CMK (cell line): Measurements from ENCODE around the gene CDH4.

ENCODE experiments used
- DNase-seq: peaks from one replicate; pipeline ENCODE4 v3.0.0-alpha.2; 2010; ENCODE audit warnings: low read depth

Gene CDH4

DNA sequence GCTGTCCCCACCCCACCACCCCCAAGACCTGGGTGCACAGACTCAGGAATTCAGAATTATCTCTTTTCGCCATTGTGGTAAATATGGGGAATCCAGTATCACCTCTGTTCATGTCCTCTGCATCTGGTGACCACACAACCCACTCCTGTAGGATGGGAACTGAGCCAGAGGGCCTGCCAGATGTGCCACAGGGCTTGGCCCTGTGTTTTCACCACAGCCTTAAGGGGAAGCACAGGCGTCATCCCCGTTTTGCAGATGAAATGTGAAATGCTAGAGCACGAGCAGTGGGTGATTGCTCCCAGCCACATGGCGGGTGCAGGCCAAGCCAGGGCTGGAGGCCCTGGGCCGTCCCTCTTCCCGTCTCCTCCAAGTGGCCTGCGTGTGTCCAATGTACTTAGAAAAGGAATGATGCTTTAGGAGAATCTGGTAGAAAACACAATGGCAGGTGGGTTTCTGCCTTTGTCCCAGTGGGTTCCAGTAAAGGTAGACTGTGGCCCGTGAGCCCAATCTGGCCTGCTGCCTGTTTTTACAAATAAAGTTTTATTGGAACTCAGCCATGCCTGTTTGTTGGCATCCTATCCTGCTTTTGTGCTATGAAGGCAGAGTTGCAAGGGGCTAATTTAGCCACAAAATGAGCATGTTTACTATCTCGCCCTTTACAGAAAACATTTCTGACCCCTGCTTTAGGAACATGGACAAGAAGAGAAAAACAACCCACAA, 309.2 kb downstream of the CDH4 start:
- no peak for DNase-seq

DNA sequence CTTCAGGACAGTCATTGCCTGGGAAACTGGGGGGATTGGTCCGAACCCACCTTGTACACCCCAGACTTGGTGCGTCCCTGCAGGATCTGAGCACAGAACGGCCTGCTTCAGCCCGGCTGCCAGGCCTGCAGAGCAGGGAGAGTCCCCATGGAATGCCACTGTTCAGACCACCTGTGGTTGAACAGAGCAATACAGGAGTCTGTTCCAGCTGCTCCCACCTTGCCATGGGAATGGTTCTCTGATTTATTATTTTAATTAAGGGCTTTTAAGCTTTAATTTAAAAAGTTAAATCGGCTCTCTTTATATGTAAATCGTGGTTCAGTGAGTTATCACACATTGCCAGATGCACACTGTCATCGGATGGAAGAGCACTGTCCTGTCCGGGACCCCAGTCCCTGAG, 310.4 kb downstream of the CDH4 start:
- DNase-seq, result no peak

DNA sequence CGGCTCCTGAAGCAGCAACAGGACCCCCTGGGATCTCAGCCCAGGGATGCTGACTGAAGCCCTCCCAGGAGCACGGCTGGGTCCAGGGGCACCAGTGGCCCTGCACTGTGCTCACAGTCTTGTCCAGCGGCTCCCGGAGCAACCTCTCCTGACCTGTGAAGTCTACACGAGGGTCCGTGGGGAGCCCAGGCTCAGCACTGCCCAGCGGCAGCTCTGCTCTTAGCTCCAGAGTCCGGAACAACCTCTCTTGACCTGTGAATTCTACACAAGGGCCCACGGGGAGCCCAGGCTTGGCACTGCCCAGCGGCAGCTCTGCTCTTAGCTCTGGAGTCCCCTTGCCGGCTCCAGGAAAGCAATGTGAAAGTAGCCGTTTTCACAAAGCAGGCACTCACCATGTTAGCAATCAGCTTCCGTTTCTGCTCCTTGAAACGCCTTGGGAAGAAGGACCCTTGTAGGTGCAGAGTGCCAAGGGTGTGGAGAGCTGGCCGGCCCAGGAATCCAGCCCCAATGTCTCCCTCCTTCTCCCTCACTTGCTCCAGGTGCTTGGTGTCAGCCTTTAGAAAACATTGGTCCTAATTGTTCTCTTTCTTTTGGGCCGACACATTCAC, 310.9 kb downstream of the CDH4 start:
- DNase-seq, result no peak

DNA sequence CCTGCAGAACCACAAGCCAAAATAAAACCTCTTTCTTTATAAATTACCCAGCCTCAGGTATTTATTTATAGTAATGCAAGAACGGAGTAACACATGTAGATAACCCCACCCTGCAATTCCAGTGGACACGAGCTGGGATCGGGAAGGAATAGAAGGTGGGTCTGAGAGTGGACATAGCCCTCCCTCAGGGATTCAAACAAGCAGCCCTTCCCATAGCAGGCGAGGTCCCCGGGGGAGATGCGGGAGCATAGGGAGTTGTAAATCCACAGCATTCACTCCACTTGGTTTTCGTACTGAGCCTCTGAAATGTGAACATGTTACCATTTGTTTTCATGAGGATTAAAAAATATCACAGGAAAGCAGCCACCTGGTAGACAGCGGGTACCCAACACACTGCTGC, 312.6 kb downstream of the CDH4 start:
- no peak for DNase-seq

DNA sequence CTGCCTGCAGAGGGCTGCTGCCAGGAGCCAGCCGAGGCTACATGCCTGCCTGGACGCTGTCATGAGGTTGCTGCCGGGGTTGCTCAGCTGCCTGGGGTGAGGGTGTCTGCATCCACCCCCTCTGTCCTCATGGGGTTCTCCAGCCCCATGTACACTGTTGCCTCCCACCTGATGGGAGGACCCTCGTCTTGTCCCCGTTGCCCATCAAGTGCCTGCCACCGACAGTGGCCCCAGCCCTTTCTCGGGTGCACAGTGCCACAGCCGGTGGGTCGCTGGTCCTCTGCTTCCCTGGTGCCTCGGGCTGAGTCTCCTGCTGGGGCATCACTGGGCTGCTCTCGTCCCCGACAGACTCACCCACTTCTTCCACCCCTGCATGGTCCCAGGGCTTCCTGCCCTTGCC, 313.7 kb downstream of the CDH4 start:
- DNase-seq, result no peak

DNA sequence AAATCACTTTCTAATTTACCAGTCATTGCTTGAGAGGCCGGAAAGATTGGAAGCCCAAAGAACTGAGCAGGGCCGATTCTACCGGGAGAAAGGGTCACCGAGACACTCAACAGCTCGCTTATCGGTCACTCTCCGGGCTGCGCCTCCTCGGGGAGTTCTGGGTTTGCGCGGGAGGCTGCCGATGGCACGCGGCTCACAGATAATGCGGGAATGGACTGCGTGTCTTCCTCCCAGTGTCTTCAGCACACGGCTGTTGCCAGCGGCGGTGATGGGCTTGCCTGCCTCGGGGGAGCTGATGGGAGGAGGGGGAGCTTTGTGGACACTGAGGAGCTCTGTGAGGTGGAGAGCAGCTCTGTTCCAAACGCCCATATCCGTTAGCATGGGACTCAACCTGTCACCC, 314.6 kb downstream of the CDH4 start:
- DNase-seq, result no peak

DNA sequence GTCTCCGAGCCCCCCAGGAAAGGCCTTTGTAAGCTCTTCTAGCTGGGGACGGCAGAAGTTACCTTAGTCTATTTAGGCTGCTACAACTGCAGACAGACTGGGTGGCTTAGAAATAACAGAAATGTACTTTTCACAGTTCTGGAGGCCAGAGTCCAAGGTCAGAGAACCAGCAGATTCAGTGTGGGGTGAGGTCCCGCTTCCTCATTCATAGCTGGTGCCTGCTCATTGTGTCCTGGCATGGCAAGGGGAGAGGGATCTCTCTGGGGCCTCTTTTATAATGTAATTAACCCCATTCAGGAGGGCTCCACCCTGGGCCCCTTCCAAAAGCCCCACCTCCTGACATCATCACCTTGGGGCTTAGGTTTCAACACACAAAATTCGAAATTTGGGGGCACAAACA, 315.1 kb downstream of the CDH4 start:
- DNase-seq, result no peak

DNA sequence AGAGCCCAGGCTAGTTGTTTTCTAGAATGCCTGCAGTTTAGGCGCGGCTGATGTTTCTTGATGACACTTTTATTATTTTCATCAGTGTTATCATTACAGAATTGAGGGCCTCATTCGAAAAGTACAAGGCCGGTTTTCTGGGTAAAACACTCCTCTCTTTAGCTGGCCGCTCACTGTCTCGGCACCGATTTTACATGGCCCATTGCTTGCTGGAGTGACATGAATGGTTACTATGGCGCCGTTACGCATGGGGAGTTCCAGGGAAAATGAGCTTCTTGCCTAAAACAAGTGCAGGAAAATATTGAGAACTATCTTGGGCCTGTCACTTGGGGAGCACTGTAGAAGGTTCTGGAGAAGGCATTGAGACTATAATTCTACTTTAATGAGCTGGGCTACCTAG, 317.8 kb downstream of the CDH4 start:
- DNase-seq, result no peak

DNA sequence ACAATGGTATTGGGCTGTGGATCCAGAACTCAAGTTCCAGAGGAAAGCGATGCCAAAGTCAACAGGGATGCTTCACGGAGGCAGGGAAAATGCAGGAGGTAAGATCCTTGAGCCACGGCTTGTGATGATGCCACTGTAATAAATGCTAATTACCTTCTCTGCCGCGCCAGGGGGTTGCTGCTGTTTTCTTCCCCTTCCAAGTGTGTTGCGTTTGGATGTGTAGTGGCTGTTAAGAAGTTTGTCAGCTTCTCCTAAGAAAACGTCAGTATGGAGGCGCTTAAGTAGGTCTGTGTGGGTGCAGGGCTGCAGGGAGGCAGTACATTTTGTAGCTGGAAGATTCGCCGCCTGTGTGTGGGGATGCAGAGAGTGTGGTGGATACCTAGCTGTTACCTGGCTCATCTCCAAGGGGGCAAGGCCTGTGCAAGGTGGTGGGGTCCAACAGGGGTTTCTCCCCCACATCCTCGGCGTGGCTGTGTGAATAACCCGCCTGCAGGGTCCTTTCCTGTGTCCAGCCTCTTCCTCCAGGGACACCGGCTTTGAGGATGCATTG, 318.7 kb downstream of the CDH4 start:
- no peak for DNase-seq

DNA sequence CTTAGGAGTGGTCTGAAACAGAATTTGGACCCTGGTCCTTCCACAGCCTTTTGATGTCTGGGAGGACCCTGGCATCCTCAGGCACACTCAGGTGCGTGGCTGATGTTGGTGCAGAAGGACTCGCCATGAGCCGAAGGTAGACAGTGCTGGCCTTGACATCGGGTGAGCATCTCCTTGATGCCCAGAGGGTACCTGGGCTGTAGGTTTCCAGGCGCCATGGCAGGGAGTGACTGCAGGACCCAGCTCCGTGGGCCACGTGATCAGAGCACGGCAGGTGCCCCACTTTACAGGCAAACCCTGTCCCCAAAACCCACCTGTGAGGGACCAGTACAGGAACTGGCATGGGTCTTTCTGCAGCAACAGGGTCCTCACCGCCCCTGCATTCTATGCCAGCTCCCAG, 319.2 kb downstream of the CDH4 start:
- no peak for DNase-seq

DNA sequence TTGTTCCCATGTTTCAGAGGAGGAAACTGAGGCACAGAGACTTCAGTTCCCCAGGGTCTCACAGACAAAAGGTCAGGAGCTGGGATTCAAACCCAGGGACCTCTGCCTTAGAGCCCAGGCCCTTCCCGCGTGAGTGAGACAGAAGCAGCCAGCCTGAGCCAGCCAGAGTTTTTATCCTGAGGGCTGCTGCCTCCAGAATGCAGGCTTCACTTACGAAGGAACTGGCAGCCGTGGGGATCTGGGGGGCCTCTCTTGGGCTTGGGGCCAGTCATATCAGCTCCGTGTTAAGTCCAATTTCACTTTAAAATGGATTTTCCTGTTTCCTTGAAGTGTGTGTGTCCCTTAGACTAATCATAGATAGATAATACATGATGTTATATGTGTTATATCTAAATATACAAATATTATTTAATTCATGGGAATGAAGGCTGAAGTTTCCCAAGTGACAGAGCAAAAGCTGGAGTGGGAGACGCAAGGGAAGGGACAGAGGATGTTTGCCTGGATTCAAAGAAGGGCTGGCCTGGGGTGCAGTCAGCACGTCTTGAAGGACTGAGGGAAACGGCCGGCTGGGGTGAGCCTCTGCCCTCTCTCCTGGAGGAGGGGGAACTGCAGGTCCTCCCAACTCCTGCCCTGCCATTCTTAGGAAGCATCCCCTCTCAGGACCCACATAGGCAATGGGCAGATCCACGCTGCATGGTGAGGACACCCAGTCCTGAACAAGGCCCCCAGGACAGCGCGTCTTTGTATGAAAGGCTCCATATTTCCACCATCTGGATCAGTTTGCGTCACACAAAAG, 320.1 kb downstream of the CDH4 start:
- no peak for DNase-seq

DNA sequence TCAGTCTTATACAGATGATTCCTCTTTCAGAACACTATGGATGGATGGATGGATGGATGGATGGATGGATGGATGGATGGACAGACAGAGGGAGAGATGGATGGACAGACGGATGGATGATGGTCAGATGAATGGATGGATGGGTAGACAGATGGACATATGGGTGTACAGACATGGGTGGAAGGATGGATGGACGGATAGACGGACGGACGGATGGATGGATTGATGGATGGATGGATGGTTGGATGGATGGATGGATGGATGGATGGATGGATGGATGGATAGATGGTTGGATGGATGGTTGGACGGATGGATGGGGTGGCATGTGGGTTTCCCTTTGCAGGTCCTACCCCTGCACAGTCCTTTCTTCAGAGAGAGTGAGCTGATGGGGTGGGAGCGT, 320.7 kb downstream of the CDH4 start:
- DNase-seq, result no peak

DNA sequence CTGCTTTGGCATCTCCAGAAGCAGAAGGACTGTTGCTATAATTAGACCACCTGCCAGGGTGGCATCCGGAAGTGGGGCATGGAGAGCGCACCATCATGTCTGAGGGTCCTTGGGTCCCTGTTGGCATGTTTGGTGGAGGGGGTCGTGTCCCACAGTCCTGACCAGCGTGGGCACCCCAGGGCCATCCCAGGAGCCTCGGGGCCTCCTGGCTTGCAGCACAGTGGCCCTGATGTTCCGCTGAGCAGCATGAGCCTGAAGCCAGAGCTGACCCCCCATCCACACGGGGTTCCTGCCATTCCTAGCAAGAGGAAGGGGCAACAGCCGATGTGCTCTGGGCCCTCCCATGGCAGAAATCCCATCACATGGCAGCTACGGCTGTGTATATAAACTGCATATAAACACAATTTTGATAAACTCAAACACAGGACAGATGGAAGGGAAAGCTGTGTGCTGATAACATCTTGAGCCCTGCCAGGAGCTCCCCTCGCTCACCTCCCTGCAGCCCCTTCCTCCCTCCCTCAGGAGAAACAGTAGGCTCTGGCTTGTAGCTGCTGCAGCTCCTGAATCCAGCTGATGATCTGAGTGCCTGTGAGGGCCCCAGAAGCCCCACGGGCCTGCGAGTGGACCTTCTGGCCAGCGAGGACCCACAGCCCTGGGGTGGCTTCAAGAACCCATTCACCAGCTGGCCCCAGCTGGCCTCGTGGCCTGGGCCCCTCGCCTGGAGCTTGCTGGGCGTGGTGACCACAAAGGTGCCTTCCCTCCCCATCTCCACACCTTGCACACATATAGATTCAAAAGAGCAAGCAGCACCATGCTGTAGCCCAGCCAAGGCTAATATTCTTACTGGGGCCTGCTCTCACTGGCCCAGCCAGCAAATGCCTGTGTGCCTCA, 321.6 kb downstream of the CDH4 start:
- DNase-seq, result no peak

DNA sequence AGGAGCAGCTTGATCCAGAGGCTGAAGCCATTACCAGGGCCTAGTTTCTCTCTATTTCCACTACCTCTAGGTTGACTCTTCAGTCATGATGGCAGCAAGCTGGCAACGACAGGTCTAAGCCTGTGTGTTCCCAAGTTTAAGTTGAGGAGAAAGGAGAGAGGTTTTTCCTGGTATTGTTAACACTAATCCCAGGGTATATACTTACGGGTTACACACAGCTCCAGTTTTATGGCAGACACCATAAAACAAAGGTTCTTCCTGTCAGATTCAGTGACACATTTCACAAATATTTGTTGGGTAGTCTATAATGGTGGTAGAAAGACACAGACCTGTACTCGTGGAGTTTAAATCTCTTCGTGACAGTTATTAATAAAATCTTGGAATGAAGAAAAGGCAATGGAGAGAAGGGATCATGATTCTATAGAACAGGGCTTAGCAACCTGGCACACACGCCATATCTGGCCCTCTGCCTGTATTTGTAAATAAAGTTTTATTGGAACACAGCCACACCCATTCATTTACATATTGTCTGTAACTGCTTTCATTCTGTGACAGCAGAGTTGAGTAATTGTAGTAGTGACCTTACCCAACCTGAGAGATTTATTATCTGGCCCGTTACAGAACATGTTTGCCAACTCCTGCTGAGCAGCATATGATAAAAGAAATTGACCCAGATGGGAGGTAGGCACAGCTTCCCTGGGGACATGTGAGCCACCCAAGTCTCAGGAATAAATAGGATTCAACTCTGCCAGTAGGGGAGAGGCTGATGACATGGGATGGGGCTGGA, 323.3 kb downstream of the CDH4 start:
- no peak for DNase-seq

DNA sequence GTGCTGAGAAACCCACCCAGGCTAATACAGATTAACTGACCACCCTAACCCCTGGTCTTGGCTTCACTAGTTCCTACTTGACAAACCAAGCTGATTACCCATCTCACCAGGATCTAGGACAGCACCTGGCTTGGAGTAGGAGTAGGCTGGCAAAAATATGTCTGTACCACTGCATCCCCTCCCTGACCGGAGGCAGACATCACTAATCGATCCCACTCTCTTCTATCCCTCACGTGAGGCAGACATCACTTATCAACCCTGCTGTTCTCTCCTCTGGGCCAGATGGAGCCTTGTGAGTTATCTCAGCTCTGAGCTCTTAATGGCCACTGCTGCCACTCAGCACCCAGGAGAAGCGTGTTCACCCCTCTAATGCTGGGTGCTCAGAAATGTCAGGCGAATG, 324.3 kb downstream of the CDH4 start:
- DNase-seq, result no peak

DNA sequence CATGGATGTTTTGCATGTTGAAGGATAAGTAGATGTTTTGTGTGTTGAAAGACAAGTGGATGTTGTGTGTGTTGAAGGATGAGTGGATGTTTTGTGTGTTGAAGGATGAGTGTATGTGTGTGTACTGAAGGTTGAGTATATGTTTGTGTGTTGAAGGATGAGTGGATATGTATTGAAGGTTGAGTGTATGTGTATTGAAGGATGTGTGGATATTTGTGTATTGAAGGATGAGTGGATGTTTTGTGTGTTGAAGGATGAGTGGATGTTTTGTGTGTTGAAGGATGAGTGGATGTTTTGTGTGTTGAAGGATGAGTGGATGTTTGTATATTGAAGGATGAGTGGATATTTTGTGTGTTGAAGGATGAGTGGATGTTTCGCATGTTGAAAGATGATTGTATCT, 325.0 kb downstream of the CDH4 start:
- DNase-seq, result no peak

DNA sequence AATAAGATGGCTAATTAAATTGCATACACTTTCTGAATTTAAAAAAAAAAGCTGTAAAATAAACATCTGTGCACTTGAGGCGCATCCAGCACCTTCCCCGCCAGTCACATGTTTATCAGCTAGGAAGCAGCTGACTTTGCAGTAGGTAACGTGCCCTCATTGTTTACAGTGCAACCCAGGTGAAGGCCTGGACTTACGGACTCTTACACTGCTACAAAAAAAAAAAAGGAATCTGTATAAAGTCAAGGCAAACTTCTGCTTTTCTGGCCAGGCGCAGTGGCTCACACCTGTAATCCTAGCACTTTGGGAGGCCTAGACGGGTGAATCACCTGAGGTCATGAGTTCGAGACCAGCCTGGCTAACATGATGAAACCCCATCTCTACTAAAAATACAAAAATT, 327.8 kb downstream of the CDH4 start:
- DNase-seq, result no peak

DNA sequence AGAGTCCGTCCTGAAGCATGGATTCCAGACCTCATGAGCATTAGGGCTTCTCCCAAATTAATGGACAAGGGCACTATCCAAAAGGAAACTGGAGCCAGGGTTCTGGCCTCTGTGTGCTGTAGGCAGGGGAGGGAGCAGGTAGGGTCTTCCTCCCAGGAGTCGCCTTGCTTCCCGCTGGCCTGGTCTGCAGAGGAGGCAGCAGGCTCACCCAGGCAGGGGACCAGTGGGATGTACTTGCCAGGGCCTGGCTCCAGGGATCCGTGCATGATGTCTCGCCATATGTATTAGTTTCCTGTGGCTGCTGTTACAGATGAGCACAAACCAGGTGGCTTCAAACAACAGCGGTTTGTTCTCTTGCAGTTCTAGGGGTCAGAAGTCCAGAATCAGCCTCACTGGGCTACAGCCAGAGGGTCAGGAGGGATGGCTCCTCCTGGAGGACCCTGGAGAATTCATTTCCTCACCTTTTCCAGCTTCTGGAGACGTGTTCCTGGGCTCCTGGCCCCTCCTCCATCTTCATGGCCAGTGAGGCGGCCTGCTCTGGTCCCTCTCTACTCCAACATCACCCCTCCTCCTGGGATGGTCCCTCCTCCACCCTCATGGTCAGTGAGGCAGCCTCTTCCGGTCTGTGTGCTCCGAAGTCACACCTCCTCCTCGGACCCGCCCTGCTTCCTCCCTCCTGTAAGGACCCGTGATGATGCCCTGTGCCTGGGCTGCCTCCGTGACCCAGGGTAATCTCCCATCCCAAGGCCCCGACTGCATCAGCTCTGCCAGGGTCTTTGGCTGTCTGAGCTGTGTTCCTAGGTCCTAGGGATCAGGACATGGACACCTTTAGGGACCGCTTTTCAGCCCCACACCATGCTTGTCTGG, 329.1 kb downstream of the CDH4 start:
- DNase-seq, result no peak

DNA sequence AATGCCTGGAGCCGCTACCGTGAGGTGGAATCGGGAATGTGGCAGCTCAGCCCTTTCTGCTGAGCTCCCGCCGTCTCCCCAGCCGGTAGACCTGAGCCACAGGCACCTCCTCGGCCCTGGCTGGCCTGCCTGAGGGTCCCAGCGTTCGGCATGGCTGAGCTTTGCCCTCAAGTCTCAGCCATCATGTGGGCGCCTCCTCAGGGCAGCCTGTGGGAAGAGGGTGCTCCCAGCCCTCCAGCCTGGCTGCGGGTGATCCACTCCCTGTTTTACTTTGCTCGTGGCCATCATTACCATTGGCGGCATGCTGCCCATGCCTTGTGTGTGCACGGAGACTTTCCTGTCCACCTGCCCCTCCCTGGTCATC, 329.7 kb downstream of the CDH4 start:
- DNase-seq, result no peak

DNA sequence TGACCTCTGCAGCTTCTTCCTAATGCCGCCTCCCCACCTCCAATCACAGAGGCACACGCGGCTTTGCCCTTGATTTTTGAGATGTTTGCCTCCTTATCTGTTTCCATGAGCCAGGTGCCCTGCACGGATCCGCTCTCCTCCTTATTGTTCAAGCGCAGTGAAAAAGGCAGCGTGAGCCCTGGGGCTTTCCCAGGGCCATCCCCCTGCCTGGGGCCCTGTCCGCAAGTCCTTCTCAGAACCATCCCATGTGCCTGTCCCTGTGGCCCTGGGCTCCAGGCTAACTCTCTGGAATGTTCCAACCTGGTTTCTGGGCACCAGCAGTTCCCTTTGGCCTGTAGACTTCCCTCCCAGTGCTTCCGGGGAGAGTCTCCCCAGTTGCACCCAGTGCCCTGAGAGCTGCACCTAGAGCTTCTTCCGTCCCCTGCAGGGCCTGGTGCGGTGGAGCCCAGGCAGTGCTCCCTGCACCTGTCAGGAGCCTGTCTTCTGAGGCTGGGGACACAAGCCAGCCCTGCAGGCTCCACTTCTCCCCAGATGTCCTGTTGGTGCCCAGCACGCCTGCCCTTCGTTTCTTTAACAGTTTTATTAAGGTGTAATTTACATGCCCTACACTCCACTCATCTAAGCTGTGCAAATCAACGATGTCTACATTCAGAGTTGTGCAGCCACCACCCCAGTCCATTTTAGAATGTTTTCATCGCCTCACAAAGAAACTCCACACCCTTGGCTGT, 330.3 kb downstream of the CDH4 start:
- no peak for DNase-seq
